ENCODE measurements around the gene CIDEC.
A peak's percentile ranks its signal among the peaks of the same experiment; 100 is the strongest.
"Not testable (repeated sequence)": the region's sequence is repeated elsewhere in the genome, so short reads cannot be mapped to it uniquely, and the experiment has no call there.

Gene CIDEC

GRCh38 chr3:9863058-9863772 lies 16.8 kb downstream of the CIDEC start:
- Mint-ChIP-seq H3K4me1 (no peaks in the 10 kb centered on the region), H3K27me3 (peaks cover 10% of the 10 kb centered on the region), H3K4me3 (no peak overlapping the region), H3K36me3 (ENCODE audit: insufficient read depth) (no peaks in the 10 kb centered on the region), H3K27ac (ENCODE audit: low read depth) (no peak overlapping the region), H3K9me3 (no peaks in the 10 kb centered on the region)
- no peak for DNase-seq (ENCODE audit: low spot score in 2 of 2)
- ATAC-seq (replicated peaks; ENCODE audit: extremely low read depth, poor library complexity, severe bottlenecking) = no peak

DNA sequence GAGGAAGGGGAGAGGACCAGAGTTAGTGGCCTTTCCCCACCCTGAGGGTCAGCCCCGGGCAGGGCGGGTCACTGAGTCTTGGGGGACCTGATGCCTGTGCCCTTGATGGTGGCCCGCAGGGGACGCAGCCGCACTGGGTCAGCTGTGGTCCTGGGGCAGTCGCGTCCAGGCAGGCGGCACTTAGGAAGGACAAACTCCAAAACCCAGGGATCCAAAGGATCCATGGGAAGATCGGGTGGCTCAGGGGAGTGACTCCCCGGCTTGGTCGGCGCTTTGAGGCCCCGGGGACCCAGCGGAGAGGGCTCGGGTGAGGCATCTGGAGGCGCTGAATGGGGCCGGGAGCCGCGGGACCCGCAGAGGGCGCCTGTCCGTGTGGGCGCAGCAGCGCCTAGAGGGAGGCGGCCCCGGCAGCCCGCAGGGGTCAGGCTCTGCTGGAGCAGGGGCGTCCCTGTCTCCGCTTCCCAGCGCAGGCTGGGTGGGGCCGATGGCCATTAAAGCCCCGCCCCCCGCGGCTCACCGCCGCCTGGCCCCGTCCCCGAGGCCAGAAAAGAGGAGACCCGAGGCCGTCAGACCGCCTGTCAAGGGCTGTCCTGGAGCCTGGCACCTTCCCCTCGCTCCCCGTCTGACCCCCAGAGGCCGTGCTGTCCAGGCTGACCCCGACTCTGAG lies 17.5 kb downstream of the CIDEC start:
- no peak overlapping the region for H3K27ac Mint-ChIP-seq (ENCODE audit: low read depth)

DNA sequence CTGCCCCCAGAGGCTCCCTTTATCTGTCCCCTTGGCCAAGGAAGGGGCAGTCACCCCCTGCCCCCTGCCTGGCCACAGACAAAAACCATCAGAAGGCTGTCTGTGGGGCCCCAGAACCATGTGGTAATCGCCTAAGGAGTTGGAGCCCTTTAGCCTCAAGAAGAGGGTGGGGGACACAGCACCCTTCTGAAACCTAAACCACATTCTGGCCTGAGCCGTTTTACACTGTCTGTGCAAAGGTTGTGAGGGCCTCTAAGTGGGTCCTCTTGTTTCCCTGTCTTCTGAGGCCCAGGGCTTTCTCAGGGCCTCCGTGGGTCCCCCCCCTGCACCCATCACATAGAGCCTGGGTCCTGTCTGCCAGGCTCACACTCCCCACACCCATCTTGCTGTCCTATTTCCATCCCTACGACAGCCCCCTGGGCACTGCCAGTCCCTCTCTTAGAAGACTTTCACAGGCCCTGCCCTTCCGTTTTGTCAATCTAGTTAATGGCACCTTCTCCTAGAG lies 18.4 kb downstream of the CIDEC start:
- H3K4me3 Mint-ChIP-seq = no peak overlapping the region
- ATAC-seq (replicated peaks; ENCODE audit: extremely low read depth, poor library complexity, severe bottlenecking) (no peak), DNase-seq (ENCODE audit: low spot score in 2 of 2) (no peak)
- no peaks in the 10 kb centered on the region for H3K4me1 Mint-ChIP-seq
- no peaks in the 10 kb centered on the region for H3K36me3 Mint-ChIP-seq (ENCODE audit: insufficient read depth)
- no peak overlapping the region for H3K27ac Mint-ChIP-seq (ENCODE audit: low read depth)
- no peaks in the 10 kb centered on the region for H3K9me3 Mint-ChIP-seq
- H3K27me3 Mint-ChIP-seq = peaks cover 10% of the 10 kb centered on the region

More for the DNA sequence above, 17.5 kb downstream of the CIDEC start:
- Mint-ChIP-seq H3K27me3 (peaks cover 10% of the 10 kb centered on the region), H3K4me1 (no peaks in the 10 kb centered on the region), H3K9me3 (no peaks in the 10 kb centered on the region), H3K36me3 (ENCODE audit: insufficient read depth) (no peaks in the 10 kb centered on the region), H3K4me3 (peak overlapping the region; percentile 49)
- ATAC-seq (replicated peaks; ENCODE audit: extremely low read depth, poor library complexity, severe bottlenecking) (no peak), DNase-seq (ENCODE audit: low spot score in 2 of 2) (no peak)

DNA sequence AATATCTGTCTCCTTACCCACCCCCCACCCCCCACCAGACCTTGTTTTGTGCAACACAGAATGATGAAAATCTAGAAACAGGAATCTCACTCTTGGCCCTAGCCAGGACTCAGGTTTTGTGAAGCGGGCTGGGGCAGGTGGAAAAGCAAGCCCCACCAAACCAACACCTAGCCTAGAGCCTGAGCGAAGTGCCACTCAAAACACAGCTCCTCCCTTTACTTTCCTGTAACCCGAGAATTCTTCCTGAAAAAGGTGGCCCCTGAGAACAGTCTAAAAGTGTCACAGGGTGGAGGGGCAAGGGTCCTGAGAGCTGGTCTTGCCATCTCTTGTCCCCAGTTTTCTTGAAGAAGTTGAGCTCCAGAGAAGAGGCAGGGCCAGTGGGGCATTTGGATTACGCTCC lies 18.9 kb downstream of the CIDEC start:
- Mint-ChIP-seq H3K36me3 (ENCODE audit: insufficient read depth) (no peaks in the 10 kb centered on the region), H3K27me3 (peaks cover 10% of the 10 kb centered on the region), H3K9me3 (no peaks in the 10 kb centered on the region), H3K4me1 (no peaks in the 10 kb centered on the region), H3K27ac (ENCODE audit: low read depth) (no peak overlapping the region), H3K4me3 (no peak overlapping the region)
- no peak for DNase-seq (ENCODE audit: low spot score in 2 of 2)
- no peak for ATAC-seq (replicated peaks; ENCODE audit: extremely low read depth, poor library complexity, severe bottlenecking)

DNA sequence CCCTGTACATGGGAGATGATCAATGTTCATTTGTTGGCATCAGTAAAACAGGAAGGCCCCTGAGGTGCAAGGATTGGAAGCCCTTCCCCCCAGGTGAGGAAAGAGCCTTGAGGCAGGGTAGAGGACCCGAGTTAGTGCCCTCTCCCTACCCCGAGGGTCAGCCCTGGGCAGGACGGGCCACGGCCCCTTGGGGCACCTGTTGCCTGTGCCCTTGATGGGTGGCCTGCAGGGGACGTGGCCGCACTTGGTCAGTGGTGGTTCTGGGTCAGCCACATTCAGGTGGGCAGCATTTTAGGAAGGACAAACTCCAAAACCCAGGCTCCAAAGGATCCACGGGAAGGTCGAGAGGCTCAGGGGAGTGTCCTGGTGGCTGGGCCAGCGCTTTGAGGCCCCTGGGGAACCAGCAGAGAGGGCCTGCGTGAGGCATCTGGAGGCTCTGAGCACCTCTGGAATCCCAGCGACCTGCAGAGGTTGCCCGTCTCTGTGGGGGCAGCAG lies 20.5 kb downstream of the CIDEC start:
- Mint-ChIP-seq H3K9me3 (no peaks in the 10 kb centered on the region), H3K4me1 (no peaks in the 10 kb centered on the region), H3K27ac (ENCODE audit: low read depth) (no peak overlapping the region), H3K4me3 (no peak overlapping the region), H3K36me3 (ENCODE audit: insufficient read depth) (peaks cover 1% of the 10 kb centered on the region), H3K27me3 (peaks cover 10% of the 10 kb centered on the region)
- DNase-seq (ENCODE audit: low spot score in 2 of 2) (no peak), ATAC-seq (replicated peaks; ENCODE audit: extremely low read depth, poor library complexity, severe bottlenecking) (no peak)

DNA sequence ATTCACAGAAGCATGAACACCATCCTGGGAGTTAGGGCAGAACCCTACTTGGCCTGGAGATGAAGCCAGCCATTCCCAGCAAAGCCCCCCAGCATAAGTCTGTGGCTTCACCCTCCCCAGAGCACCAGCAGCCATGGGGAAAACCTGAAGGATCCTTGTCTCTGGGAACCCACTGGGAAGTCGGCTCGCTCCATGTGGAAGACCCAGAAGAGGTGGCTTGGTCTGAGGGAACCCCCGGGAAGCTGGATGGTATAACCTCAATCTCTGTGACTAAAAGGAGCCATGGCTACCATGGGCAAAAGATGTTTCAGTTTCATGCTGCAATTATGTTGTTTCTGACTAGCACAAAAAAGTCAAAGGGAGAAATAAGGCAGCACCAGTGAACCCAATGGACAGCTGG lies 24.5 kb downstream of the CIDEC start:
- DNase-seq (ENCODE audit: low spot score in 2 of 2) = no peak
- Mint-ChIP-seq H3K4me3 (no peak overlapping the region), H3K27ac (ENCODE audit: low read depth) (no peak overlapping the region), H3K9me3 (no peaks in the 10 kb centered on the region), H3K27me3 (peaks cover 20% of the 10 kb centered on the region), H3K4me1 (peaks cover 11% of the 10 kb centered on the region), H3K36me3 (ENCODE audit: insufficient read depth) (peaks cover 1% of the 10 kb centered on the region)
- ATAC-seq (replicated peaks; ENCODE audit: extremely low read depth, poor library complexity, severe bottlenecking) = no peak

DNA sequence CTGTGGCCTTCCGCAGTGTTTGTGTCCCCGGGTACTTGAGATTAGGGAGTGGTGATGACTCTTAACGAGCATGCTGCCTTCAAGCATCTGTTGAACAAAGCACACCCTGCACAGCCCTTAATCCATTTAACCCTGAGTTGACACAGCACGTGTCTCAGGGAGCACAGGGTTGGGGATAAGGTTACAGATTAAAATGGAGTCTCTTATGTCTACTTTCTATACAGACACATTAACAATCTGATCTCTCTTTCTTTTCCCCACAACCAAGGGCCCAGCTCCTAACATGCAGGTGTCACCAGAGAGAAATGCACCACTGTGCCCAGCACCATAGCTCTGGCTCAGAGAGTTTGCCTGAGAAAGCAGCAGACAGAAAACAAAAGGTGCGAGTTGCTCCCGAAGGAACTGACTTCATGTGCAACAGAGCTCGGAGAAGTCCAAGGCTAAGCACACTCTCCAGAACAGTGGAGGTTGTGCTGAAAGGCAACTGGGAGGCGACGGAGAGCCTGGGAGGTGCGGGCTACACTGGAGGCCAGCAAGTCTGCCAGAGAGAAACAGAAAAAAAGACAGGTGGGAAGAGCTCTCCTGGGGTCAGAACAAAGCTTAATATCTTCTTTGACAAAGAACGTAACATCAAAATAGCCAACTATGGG lies 25.6 kb downstream of the CIDEC start:
- not testable (repeated sequence) for ATAC-seq (replicated peaks; ENCODE audit: extremely low read depth, poor library complexity, severe bottlenecking); H3K4me3 Mint-ChIP-seq; DNase-seq (ENCODE audit: low spot score in 2 of 2); H3K27ac Mint-ChIP-seq (ENCODE audit: low read depth); H3K9me3 Mint-ChIP-seq; H3K36me3 Mint-ChIP-seq (ENCODE audit: insufficient read depth)
- Mint-ChIP-seq H3K4me1 (peaks cover 11% of the 10 kb centered on the region), H3K27me3 (peaks cover 20% of the 10 kb centered on the region)

GRCh38 chr3:9852528-9852927 lies 27.5 kb downstream of the CIDEC start:
- Mint-ChIP-seq H3K27ac (ENCODE audit: low read depth) (no peak overlapping the region), H3K36me3 (ENCODE audit: insufficient read depth) (peaks cover 1% of the 10 kb centered on the region), H3K27me3 (peaks cover 20% of the 10 kb centered on the region), H3K4me3 (no peak overlapping the region), H3K4me1 (peaks cover 11% of the 10 kb centered on the region), H3K9me3 (no peaks in the 10 kb centered on the region)
- no peak for ATAC-seq (replicated peaks; ENCODE audit: extremely low read depth, poor library complexity, severe bottlenecking)
- DNase-seq (ENCODE audit: low spot score in 2 of 2) = no peak

GRCh38 chr3:9851926-9852325 lies 28.1 kb downstream of the CIDEC start:
- Mint-ChIP-seq H3K27me3 (peaks cover 20% of the 10 kb centered on the region), H3K4me1 (peaks cover 11% of the 10 kb centered on the region)
- ATAC-seq (replicated peaks; ENCODE audit: extremely low read depth, poor library complexity, severe bottlenecking); H3K36me3 Mint-ChIP-seq (ENCODE audit: insufficient read depth); H3K4me3 Mint-ChIP-seq; DNase-seq (ENCODE audit: low spot score in 2 of 2); H3K27ac Mint-ChIP-seq (ENCODE audit: low read depth); H3K9me3 Mint-ChIP-seq: not testable (repeated sequence)

DNA sequence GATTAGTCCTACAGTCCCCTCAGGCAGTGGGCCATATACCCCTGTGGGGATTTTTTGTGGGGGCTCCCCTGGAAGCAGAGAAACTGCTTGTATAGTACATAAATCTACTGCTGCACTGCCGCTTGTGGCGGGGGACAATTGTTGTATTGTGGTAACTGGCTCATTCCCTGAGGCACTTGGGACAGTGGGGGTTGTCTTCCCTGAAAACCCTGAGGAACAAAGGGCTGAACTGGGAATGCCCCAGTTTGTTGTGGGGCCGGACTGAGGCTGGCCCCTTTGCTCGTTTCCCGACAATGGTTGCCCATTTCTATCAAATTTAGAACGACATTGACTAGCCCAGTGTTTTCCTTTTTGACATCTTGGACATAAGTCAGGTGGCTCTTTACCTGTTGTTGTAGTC lies 28.7 kb downstream of the CIDEC start:
- H3K36me3 Mint-ChIP-seq (ENCODE audit: insufficient read depth); H3K9me3 Mint-ChIP-seq; DNase-seq (ENCODE audit: low spot score in 2 of 2); H3K27ac Mint-ChIP-seq (ENCODE audit: low read depth); ATAC-seq (replicated peaks; ENCODE audit: extremely low read depth, poor library complexity, severe bottlenecking); H3K4me3 Mint-ChIP-seq: not testable (repeated sequence)
- H3K4me1 Mint-ChIP-seq = peaks cover 11% of the 10 kb centered on the region
- peaks cover 20% of the 10 kb centered on the region for H3K27me3 Mint-ChIP-seq

DNA sequence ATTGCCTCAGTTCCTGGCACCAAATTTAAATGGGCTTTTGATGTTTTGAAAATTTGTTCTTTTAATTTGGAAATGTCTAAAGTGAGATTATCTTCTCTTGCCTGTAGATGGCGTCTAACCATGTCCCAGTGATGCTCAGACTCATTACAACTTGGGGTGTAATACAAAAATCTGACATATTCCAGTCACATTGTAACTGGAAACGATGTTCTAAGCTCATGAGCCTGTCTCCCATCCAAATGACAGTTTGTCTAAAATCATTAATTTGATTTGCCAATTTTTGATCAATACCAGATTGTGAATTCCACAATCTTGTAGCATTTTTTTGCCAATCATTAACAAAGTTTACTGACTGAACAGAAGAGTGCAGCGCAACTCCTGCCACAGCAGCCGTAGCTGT lies 31.2 kb downstream of the CIDEC start:
- not testable (repeated sequence) for H3K9me3 Mint-ChIP-seq; H3K4me3 Mint-ChIP-seq; DNase-seq (ENCODE audit: low spot score in 2 of 2); H3K27ac Mint-ChIP-seq (ENCODE audit: low read depth); H3K36me3 Mint-ChIP-seq (ENCODE audit: insufficient read depth); ATAC-seq (replicated peaks; ENCODE audit: extremely low read depth, poor library complexity, severe bottlenecking)
- Mint-ChIP-seq H3K4me1 (peaks cover 13% of the 10 kb centered on the region), H3K27me3 (peaks cover 19% of the 10 kb centered on the region)

GRCh38 chr3:9847870-9848269 lies 32.2 kb downstream of the CIDEC start:
- not testable (repeated sequence) for ATAC-seq (replicated peaks; ENCODE audit: extremely low read depth, poor library complexity, severe bottlenecking); DNase-seq (ENCODE audit: low spot score in 2 of 2); H3K27ac Mint-ChIP-seq (ENCODE audit: low read depth); H3K9me3 Mint-ChIP-seq; H3K4me3 Mint-ChIP-seq; H3K36me3 Mint-ChIP-seq (ENCODE audit: insufficient read depth); H3K27me3 Mint-ChIP-seq
- H3K4me1 Mint-ChIP-seq = peaks cover 12% of the 10 kb centered on the region

Data from central memory CD8-positive, alpha-beta T cell (primary cell).